ENCODE data around the gene CGB1. TPM values are rescaled to one million over a fixed set of nuclear protein-coding genes. Genes with fewer than 3 reads are reported as not detected.

Gene CGB1
- total and polyA plus RNA-seq, 9 of the 15 experiments (the other 6 are each of a cell fraction or from before 2014, with no cell fraction given): not detected

DNA sequence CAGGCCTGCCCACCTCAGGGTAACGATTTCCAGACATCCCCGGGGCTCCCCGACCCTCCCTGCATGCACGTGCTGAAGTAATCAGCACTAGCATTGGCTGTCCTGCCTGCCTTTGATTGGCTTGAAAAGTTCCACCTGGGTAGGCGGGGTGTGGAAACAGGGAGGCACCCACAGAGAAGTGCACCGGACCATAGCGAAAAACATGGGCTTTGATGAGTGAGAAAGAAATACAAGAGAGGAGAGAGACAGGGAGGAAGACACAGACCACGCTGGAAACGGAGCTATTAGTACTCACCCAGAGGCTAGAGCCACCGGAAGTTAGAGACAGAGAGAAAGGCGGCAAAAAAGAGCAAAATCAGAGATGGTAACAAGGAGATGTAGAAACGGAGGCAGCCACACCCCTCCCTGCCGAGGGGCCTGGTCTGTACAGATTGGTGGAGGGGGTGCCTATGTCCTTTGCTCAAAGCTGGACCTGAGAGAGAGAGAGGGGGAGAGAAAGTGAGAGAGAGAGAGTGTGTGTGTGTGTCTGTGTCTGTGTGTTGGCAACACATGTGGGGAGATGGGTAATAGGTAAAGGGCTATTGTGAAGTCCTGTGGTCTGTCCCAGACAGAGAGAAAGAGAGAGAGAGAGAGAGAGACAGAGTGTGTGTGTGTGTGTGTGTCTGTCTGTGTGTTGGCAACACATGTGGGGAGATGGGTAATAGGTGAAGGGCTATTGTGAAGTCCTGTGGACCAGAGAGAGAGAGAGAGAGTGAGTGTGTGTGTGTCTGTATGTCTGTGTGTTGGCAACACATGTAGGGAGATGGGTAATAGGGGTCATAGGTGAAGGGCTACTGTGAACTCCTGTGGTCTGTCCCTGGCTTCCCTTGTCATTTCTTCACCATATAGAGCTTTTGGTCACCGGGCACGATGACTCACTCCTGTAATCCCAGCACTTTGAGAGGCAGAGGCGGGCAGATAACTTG lies 15.5 kb downstream of the CGB1 start:
- H3K4me2 ChIP-seq (ENCODE audit: insufficient read depth, low read length): no peak overlapping the region
- intact Hi-C loops (cut with micrococcal nuclease): no loop called here
- CTCF ChIA-PET (ENCODE audit: low intra/inter-chr PET ratio): interaction anchor here (0.5 kb wide), 1 partner anchor 146 kb away, joined by 4 read pairs; no protein-coding TSS in a partner anchor
- TF ChIP-seq ARID2 (IDR thresholded peaks at IDR 0.05) (no peak), JUND (IDR thresholded peaks at IDR 0.05; ENCODE audit: borderline replicate concordance, low read depth, low read length) (peak; percentile 69), JUND (tag; IDR thresholded peaks at IDR 0.05; ENCODE audit: borderline replicate concordance, low read depth, low read length) (peak; percentile 0; the same call in 1 of the 3 replicates), ARID1B (IDR thresholded peaks at IDR 0.05) (peak; percentile 34), CBFA2T3 (IDR thresholded peaks at IDR 0.05) (0 out of 2 replicates have a peak, but pooled peaks have one; percentile 17), KDM1A (IDR thresholded peaks at IDR 0.05) (peak; percentile 56 to 64; a peak in 3 of 4 replicates), NR2C1 (IDR thresholded peaks at IDR 0.05) (peak; percentile 70), NR2C1 (tag; IDR thresholded peaks at IDR 0.05) (peak; percentile 70), ZNF764 (CRISPR knock-in tag; IDR thresholded peaks at IDR 0.05; ENCODE audit: low read depth) (no peak), LARP7 (IDR thresholded peaks at IDR 0.05) (0 out of 2 replicates have a peak, but pooled peaks have one; percentile 49)
- TF ChIP-seq, protein P1, sequence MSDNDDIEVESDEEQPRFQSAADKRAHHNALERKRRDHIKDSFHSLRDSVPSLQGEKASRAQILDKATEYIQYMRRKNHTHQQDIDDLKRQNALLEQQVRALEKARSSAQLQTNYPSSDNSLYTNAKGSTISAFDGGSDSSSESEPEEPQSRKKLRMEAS (CRISPR knock-in tag; IDR thresholded peaks at IDR 0.05): peak; percentile 23; the same call in 1 of the 2 replicates
- TF ChIP-seq, protein P2, sequence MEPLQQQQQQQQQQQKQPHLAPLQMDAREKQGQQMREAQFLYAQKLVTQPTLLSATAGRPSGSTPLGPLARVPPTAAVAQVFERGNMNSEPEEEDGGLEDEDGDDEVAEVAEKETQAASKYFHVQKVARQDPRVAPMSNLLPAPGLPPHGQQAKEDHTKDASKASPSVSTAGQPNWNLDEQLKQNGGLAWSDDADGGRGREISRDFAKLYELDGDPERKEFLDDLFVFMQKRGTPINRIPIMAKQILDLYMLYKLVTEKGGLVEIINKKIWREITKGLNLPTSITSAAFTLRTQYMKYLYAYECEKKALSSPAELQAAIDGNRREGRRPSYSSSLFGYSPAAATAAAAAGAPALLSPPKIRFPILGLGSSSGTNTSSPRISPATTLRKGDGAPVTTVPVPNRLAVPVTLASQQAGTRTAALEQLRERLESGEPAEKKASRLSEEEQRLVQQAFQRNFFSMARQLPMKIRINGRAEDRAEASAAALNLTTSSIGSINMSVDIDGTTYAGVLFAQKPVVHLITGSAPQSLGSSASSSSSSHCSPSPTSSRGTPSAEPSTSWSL (CRISPR knock-in tag; IDR thresholded peaks at IDR 0.05; ENCODE audit: borderline replicate concordance): no peak
- TF ChIP-seq, protein P3, sequence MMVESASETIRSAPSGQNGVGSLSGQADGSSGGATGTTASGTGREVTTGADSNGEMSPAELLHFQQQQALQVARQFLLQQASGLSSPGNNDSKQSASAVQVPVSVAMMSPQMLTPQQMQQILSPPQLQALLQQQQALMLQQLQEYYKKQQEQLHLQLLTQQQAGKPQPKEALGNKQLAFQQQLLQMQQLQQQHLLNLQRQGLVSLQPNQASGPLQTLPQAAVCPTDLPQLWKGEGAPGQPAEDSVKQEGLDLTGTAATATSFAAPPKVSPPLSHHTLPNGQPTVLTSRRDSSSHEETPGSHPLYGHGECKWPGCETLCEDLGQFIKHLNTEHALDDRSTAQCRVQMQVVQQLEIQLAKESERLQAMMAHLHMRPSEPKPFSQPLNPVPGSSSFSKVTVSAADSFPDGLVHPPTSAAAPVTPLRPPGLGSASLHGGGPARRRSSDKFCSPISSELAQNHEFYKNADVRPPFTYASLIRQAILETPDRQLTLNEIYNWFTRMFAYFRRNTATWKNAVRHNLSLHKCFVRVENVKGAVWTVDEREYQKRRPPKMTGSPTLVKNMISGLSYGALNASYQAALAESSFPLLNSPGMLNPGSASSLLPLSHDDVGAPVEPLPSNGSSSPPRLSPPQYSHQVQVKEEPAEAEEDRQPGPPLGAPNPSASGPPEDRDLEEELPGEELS (CRISPR knock-in tag; IDR thresholded peaks at IDR 0.05; ENCODE audit: borderline replicate concordance): no peak
- TF ChIP-seq, protein P4, sequence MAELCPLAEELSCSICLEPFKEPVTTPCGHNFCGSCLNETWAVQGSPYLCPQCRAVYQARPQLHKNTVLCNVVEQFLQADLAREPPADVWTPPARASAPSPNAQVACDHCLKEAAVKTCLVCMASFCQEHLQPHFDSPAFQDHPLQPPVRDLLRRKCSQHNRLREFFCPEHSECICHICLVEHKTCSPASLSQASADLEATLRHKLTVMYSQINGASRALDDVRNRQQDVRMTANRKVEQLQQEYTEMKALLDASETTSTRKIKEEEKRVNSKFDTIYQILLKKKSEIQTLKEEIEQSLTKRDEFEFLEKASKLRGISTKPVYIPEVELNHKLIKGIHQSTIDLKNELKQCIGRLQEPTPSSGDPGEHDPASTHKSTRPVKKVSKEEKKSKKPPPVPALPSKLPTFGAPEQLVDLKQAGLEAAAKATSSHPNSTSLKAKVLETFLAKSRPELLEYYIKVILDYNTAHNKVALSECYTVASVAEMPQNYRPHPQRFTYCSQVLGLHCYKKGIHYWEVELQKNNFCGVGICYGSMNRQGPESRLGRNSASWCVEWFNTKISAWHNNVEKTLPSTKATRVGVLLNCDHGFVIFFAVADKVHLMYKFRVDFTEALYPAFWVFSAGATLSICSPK (IDR thresholded peaks at IDR 0.05; ENCODE audit: borderline replicate concordance): 0 out of 2 replicates have a peak, but pooled peaks have one; percentile 71

More for the DNA sequence above, 15.5 kb downstream of the CGB1 start:
- in situ Hi-C loops (cut with MboI): no loop called here
- BruUV-seq (replicated peaks): no TSS peak
- peaks cover 9% of the 10 kb centered on the region; the same call in 1 of the 2 replicates for H4K20me1 ChIP-seq (replicated peaks; ENCODE audit: control insufficient read depth, insufficient read depth, low read length)
- peaks cover 7% of the 10 kb centered on the region for H3K9me1 ChIP-seq (ENCODE audit: control insufficient read depth, insufficient read depth, low read length)
- H3K27ac ChIP-seq (ENCODE audit: extremely low read depth, low read depth, low read length): no peak overlapping the region
- WGBS (ENCODE audit: insufficient coverage, low coverage, missing lambda C conversion rate): 4% methylated on average over 16 of the region's 16 CpGs
- H3K9ac ChIP-seq (ENCODE audit: insufficient read depth in 1 of 2, low read depth in 2 of 2, low read length in 2 of 2): peak overlapping the region in 1 of 2 experiments; percentile 61; a peak in 1 of 4 replicates
- FAIRE-seq (no peak), DNase-seq (ENCODE audit: extremely low read depth in 1 of 4, low spot score in 3 of 4) (peak in 1 of 4 experiments; percentile 42), ATAC-seq (no peak)
- no peak overlapping the region for H2AFZ ChIP-seq (ENCODE audit: low read depth, low read length)
- no peaks in the 10 kb centered on the region for H3K9me3 ChIP-seq (replicated peaks; ENCODE audit: control insufficient read depth, insufficient read depth, low read depth, low read length)
- no peaks in the 10 kb centered on the region for H3K27me3 ChIP-seq (ENCODE audit: control insufficient read depth in 2 of 2, insufficient read depth in 2 of 2, low read length in 2 of 2)
- peaks cover 21 to 48% of the 10 kb centered on the region in 2 experiments; a peak in 4 of 5 replicates for H3K4me1 ChIP-seq (replicated peaks in 1 of 2; ENCODE audit: control insufficient read depth in 2 of 2, insufficient read depth in 2 of 2, low read length in 2 of 2)
- peaks cover 4% of the 10 kb centered on the region; the same call in 1 of the 3 replicates for H3K36me3 ChIP-seq (ENCODE audit: control insufficient read depth, insufficient read depth, low read length)
- no peak overlapping the region for H3K4me3 ChIP-seq
- H3K79me2 ChIP-seq (ENCODE audit: control insufficient read depth, insufficient read depth, low read length): no peaks in the 10 kb centered on the region
- POLR2A ChIA-PET: interaction anchor here (0.6 to 0.8 kb wide), 2 partner anchors 23 to 74 kb away, joined by 3 read pairs; no protein-coding TSS in a partner anchor

Data from K562 (cell line).